Activated CD4-positive, alpha-beta T cell treated with anti-CD3 and anti-CD28 coated beads, Interleukin-2, amount 50 U/mL, for 48 hours (primary cell): ENCODE data around the gene TPRX2.
"Not testable (repeated sequence)": the region's sequence is repeated elsewhere in the genome, so short reads cannot be mapped to it uniquely, and the experiment has no call there.

Experiments used
- DNase-seq, 2 experiments: peaks; one replicate each; pipeline ENCODE4 v3.0.0-alpha.2; 2020

The TPRX2 gene

DNA sequence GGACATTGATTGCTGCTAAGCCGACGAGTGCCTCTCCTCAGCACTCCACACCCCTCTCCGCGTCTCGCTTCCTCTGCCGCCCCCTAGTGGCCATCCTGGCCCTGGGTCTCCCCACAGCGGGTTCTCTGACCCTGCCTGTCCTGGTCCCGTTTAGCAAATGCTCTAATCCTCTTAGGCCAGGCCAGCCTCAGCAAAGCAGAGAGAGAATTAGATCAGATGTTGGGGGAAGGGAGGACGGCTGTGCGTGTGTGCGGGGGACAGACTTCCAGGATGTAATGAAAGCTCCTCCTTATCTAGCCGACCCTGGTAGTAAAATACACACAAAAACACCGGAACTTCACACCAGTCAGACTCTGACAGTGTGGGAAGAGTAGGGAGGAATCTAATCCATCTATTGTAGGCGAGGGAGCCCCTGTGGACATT lies 4.5 kb downstream of the TPRX2 start:
- peak; percentile 93 to 94 for DNase-seq

- DNase-seq: no peak
Measured at GRCh38 chr19:47865166-47865565, 6.1 kb downstream of the TPRX2 start.

DNA sequence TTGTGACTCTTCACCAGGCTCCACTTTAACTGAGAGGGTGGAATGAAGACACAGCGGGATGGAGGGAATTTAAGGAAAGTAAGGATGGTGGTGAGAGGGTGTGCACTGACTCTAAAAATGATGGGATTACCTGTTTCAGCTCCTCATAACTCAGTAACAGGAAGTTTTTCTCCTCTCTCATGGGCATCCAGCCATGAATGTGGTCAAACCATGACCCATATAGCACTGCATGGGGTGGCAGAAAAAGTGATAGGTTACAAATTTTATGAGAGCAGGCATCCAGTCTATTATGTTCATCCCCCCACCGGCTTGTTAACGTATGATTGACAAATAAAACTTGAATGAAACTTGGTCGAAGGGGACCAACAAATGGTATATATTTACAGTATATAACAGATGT lies 19.9 kb downstream of the TPRX2 start:
- DNase-seq: no peak

DNA sequence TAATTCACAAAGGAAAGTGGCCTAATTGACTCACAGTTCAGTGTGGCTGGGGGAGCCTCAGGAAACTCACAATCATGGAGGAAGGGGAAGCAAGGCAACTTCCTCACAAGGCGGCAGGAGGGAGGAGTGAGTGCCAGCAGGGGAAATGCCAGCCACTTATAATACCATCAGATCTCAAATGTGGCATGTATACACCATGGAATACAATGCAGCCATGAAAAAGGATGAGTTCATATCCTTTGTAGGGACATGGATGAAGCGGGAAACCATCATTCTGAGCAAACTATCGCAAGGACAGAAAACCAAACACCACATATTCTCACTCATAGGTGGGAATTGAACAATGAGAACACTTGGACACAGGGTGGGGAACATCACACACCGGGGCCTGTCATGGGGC lies 20.4 kb downstream of the TPRX2 start:
- not testable (repeated sequence) for DNase-seq

DNA sequence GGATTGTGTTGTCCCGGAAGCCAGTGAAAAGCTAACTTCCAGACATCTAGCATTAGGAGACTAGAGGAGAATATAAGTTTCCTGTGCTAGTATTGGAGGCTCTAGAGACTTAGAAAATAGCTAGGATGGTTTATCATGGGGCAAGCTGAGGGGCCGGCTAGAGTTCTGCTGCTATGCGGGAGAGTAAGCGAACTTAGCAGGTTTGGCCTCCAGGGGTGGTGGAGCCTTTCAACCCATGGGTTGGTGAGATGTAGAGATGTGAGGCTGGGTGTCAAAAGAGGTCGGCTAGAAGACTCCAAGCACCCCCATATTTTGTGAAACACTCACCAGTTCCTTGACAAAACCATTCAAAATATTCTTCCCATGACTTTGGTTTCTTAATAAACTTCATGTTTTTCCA lies 22.7 kb downstream of the TPRX2 start:
- DNase-seq: no peak

GRCh38 chr19:47882890-47883289 lies 23.9 kb downstream of the TPRX2 start:
- DNase-seq: no peak

DNA sequence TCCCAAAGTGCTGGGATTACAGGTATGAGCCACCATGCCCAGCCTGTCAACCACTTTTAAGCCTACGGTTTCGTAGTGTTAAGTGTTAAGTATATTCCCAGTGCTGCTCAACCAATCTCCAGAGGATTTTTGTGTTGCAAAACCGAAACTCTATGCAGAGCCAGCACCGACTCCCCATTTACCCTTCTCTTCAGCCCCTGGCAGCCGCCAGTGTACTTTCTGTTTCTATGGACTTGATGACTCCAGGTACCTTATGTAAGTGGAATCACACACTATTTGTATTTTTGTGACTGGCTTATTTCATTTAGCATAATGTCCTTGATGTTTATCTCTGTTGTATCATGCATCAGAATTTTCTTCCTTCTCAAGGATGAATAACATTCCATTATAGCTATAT lies 26.0 kb downstream of the TPRX2 start:
- no peak for DNase-seq

GRCh38 chr19:47886010-47886559 lies 27.1 kb downstream of the TPRX2 start, which contains the start of gene SULT2A1:
SULT2A1 (minus strand) TSS chr19:47886315; CDS start chr19:47886257, 58 bp downstream.
- DNase-seq: no peak

- DNase-seq: no peak
Measured at GRCh38 chr19:47890865-47891621, 32.0 kb downstream of the TPRX2 start.

DNA sequence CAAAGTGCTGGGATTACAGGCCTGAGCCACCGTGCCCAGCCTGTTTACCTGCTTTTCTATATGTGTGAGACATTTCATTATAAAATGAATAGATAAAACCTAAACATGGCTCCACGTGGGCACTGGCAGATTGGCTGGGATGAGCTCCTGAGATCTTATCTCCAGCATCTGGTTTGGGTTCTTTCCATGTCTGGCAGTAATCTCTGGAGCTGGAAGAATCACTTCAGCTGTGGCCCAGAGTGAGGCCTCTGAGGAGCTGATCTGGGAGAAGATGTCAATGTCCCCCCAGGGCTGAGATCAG lies 32.5 kb downstream of the TPRX2 start:
- no peak for DNase-seq

DNA sequence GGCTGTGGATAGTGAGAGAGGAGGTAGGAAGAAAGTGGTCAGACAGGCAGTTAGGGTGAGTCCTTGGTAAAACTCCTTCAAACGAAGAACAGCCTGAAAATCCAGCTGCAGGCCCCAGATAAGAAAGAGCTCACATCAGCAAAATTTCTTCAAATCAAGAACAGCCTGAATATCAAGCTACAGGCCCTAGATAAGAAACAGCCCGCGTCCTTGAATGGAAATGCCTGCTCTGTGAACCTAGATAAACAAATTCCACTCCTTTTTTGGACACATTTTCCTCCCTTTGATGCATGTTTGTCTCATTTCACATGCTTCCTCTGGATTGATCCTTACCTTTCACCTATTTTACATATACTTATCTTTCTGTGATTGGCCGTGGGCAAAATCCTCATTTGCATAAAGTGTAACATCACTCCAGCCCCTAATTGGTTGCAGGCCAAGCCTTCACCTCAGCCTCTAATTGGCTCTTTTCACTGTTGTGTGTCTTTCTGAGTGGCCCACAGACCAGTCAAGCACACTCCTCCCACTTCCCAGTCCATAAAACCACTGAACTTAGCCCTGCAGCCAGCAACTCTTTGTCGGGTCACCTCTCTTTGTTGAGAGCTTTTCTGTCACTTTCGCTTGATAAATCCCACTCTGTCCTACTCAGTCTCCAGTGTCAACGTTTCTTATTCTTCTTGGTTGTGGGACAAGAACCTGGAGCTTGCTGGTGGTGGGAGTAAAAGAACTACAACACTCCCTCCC lies 33.1 kb downstream of the TPRX2 start:
- no peak for DNase-seq

DNA sequence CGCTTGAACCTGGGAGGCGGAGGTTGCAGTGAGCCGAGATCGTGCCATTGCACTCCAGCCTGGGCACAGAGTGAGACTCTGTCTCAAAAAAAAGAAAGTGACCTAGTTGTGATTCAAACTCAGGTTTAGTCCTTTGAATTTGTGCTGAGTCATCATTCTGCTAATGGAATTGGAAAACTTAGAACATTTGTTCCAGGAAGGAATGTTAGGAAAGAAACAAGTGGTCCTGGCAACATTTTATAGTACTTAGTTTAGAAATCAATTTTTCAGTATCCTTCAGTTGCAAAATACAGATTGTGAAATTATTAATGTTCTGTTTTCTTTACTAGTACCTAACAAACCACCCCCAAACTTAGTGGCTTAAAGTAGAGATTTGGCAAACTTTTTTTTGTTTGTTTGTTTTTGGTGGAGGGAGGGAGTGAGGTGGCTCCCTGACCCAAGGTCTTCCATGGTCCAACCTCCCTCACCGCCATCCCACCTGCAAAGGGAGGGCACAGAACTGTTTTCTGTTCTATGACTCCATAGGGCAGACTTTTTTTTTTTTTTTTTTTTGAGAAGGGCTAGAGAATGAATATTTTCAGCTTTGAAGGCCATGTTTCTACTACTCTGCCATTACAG lies 36.2 kb downstream of the TPRX2 start:
- no peak for DNase-seq

- no peak for DNase-seq
Measured at GRCh38 chr19:47896019-47896418, 37.0 kb downstream of the TPRX2 start.

GRCh38 chr19:47896773-47897172 lies 37.7 kb downstream of the TPRX2 start:
- no peak for DNase-seq

GRCh38 chr19:47897861-47898260 lies 38.8 kb downstream of the TPRX2 start:
- no peak for DNase-seq

- no peak for DNase-seq
Measured at GRCh38 chr19:47899335-47899734, 40.3 kb downstream of the TPRX2 start.

GRCh38 chr19:47901370-47901769 lies 42.3 kb downstream of the TPRX2 start:
- no peak for DNase-seq

GRCh38 chr19:47909350-47909749 lies 50.3 kb downstream of the TPRX2 start:
- peak; percentile 77 to 84 for DNase-seq

GRCh38 chr19:47910191-47910590 lies 51.2 kb downstream of the TPRX2 start:
- DNase-seq: not testable (repeated sequence)
